Stimulated activated CD8-positive, alpha-beta memory T cell treated with anti-CD3 and anti-CD28 coated beads, Interleukin-7, amount 100 ng/mL, for 1 hour (primary cell): ENCODE measurements around the gene HLF.

Experiments
- DNase-seq, 2 donors: peaks; one replicate each; pipeline ENCODE4 v3.0.0-alpha.2; 2020; ENCODE audit warnings: low read depth in 2 of 2

The HLF gene

GRCh38 chr17:55308613-55309391, 44.0 kb downstream of the HLF start:
- no peak for DNase-seq

DNA sequence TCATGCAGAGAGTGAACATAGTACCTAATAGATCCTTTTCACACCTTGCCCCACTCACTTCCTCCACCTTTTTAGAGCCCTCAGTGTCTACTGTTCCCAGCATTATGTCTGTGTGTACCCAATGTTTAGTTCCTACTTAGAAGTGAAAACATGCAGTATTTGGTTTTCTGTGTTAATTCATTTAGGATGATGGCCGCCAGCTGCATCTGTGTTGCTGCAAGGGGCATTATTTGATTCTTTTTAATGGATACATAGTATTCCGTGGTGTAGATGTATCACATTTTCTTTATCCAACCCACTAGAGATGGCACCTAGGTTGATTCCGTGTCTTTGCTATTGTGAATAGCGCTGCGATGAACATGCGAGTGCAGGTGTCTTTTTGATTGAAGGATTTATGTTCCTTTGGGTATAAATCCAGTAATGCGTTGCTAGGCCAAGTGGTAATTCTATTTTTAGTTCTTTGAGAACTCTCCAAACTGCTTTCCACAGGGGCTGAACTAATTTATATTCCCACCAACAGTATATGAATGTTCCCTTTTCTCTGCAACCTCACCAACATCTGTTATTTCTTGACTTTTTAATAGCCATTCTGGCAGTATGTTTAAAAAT, 47.1 kb downstream of the HLF start:
- no peak for DNase-seq

- DNase-seq: no peak
Observed at GRCh38 chr17:55312852-55313251, 48.1 kb downstream of the HLF start.

DNA sequence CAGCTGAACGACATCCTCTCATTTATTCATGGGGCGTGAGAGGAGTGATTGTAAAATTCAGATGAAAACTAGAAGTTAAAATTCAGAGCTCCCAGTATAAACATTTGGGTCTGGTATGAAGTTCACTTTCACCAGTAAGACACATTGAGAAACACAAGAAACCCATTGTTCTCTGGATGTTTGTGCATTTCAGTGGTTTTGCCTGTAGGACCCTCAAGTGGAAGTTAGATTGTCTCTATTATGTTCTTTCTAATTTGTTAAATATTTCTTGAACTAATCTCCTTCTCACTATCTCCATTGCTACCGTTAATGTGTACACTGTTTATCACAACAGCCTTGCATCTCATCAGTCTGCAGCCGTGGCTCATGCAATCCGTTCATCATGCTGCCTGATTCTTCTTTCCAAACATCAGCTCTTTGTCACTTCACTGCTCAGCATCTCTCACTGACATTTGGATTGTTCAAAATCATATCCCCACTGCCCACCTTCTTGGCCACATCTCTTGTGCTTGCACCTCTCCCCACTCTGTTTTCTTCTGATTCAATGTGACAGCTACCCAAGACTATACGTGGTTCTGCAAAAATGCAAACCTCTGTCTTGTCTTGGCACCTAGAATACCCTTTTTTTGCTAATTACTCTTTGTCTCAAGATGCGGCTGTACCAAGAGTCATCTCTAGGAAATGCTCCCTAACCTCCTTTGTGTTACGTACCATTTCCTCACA, 49.5 kb downstream of the HLF start:
- DNase-seq: no peak

DNA sequence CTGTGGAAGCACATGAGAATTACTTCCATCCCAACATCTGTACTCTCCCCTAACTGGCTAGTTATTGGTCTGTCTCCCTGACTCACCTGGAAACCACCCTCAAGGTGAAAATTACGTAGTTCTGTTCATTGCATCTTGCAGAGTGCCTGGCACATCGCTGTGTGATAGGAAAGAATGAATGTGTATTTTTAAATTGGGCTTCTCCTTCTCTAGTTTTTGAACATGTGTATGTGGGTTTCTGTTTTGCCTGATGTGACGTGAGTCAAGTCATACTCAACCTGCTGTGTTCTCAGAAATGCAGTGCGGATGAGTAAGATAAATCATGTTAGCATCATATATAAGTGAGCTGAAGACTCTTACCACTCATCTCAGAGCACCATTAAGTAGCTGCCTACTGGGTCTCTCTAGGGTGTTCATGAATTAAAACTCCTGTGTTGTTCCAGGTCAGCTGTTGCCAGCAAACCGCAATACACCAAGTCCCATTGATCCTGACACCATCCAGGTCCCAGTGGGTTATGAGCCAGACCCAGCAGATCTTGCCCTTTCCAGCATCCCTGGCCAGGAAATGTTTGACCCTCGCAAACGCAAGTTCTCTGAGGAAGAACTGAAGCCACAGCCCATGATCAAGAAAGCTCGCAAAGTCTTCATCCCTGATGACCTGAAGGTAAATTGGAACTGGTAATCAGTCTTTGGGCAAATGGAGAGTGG, 50.2 kb downstream of the HLF start:
- no peak for DNase-seq

GRCh38 chr17:55316499-55316898, 51.7 kb downstream of the HLF start:
- no peak for DNase-seq

GRCh38 chr17:55317284-55317683, 52.5 kb downstream of the HLF start:
- DNase-seq: no peak

DNA sequence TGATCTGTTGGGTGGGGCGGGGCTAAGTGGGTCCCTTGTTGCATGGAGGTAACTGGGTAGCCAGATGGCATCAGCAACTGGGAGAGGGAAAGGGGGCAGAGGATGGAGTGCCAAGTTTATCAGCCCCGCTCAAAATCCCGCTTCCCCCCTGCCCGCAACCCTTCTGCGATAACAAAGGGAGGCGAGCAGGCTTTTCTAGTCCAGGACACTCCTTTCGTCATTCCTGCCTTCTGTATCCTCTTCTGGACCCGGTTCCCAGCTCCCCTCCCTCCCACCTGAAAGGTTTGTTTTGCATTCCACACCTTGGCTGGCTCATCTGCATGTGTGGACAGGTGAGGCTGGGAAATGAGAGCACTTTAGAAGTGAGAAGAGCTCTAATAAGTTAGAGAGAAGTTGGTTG, 53.3 kb downstream of the HLF start:
- no peak for DNase-seq

GRCh38 chr17:55318715-55319487, 54.1 kb downstream of the HLF start:
- no peak for DNase-seq

DNA sequence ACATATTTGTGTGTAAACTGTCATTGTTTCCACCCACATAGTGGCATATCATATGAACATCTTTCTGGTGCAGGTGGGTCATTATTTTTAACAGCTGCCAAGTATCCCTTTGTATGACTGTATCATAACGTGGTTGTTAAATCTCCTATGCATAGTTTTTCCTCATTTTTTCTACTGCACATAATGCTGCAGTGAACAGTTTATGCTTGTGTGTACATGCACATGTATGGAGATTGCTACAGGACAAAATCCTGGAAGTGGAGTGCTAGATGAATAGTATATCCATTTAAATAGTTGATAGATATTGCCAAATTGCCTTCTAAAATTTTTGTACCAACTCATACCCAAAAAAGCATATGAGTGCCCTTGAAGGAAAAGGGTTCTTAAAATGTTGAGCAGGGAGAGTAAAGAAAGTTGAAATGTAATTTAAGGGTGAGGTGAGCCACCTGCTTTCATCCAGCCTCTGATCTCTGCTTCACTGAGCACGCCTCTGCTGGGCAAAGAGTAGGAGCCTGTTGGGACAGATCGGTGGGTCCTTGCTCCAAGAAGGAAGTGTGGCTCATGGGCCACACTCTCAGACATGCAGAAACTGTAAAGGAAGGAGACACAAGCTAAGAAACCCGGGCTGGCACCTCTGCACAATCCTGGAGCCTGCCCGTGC, 55.3 kb downstream of the HLF start:
- no peak for DNase-seq

DNA sequence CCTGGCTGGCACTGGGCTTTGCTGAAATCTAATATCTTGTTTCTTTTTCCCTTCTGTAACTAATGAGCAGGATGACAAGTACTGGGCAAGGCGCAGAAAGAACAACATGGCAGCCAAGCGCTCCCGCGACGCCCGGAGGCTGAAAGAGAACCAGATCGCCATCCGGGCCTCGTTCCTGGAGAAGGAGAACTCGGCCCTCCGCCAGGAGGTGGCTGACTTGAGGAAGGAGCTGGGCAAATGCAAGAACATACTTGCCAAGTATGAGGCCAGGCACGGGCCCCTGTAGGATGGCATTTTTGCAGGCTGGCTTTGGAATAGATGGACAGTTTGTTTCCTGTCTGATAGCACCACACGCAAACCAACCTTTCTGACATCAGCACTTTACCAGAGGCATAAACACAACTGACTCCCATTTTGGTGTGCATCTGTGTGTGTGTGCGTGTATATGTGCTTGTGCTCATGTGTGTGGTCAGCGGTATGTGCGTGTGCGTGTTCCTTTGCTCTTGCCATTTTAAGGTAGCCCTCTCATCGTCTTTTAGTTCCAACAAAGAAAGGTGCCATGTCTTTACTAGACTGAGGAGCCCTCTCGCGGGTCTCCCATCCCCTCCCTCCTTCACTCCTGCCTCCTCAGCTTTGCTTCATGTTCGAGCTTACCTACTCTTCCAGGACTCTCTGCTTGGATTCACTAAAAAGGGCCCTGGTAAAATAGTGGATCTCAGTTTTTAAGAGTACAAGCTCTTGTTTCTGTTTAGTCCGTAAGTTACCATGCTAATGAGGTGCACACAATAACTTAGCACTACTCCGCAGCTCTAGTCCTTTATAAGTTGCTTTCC, 56.0 kb downstream of the HLF start:
- DNase-seq: no peak

- no peak for DNase-seq
Observed at GRCh38 chr17:55321427-55322060, 56.8 kb downstream of the HLF start.

- no peak for DNase-seq
Observed at GRCh38 chr17:55322453-55322985, 57.8 kb downstream of the HLF start.

DNA sequence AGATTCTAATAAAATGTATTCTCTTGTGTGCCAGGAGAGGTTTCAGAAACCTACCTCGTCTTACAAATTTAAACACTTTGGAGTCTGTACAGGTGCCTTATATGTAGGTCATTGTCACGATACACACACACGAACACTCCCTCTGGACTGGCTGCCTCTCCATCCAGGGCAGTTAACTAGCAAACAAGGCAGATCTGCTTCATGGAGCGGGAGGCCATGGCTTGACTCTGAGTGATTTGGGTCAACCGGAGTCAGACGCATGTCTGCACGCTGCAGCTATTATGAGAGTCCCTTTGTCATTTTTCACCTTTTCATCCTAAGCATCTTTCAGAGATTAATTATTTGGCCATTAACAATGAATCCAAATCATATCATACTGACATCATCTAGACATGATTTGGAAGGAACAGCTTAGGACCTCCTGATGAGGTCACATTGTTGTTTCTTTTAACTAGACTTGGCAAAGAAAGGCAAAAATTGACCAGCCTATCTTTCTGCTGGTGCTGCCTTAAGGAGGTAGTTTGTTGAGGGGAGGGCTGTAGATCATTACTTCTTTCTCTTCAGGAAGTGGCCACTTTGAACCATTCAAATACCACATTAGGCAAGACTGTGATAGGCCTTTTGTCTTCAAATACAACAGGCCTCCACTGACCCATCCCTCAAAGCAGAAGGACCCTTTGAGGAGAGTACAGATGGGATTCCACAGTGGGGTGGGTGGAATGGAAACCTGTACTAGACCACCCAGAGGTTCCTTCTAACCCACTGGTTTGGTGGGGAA, 58.9 kb downstream of the HLF start:
- no peak for DNase-seq

DNA sequence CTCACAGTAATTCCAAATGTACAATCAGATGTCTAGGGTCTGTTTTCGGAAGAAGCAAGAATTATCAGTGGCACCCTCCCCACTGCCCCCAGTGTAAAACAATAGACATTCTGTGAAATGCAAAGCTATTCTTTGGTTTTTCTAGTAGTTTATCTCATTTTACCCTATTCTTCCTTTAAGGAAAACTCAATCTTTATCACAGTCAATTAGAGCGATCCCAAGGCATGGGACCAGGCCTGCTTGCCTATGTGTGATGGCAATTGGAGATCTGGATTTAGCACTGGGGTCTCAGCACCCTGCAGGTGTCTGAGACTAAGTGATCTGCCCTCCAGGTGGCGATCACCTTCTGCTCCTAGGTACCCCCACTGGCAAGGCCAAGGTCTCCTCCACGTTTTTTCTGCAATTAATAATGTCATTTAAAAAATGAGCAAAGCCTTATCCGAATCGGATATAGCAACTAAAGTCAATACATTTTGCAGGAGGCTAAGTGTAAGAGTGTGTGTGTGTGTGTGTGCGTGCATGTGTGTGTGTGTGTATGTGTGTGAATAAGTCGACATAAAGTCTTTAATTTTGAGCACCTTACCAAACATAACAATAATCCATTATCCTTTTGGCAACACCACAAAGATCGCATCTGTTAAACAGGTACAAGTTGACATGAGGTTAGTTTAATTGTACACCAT, 59.7 kb downstream of the HLF start:
- no peak for DNase-seq

- no peak for DNase-seq
Observed at GRCh38 chr17:55325406-55325805, 60.6 kb downstream of the HLF start.

- DNase-seq: no peak
Observed at GRCh38 chr17:55326030-55326429, 61.3 kb downstream of the HLF start.
